Ecto neural progenitor cell (in vitro differentiated cells): ENCODE measurements around the gene SNF8.
"Not testable (repeated sequence)": the region's sequence is repeated elsewhere in the genome, so short reads cannot be mapped to it uniquely, and the experiment has no call there.

Experiments used
- DNase-seq: peaks from one replicate; pipeline ENCODE4 v3.0.0-alpha.2; 2018; ENCODE audit warnings: low spot score

SNF8 gene, protein sequence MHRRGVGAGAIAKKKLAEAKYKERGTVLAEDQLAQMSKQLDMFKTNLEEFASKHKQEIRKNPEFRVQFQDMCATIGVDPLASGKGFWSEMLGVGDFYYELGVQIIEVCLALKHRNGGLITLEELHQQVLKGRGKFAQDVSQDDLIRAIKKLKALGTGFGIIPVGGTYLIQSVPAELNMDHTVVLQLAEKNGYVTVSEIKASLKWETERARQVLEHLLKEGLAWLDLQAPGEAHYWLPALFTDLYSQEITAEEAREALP

DNA sequence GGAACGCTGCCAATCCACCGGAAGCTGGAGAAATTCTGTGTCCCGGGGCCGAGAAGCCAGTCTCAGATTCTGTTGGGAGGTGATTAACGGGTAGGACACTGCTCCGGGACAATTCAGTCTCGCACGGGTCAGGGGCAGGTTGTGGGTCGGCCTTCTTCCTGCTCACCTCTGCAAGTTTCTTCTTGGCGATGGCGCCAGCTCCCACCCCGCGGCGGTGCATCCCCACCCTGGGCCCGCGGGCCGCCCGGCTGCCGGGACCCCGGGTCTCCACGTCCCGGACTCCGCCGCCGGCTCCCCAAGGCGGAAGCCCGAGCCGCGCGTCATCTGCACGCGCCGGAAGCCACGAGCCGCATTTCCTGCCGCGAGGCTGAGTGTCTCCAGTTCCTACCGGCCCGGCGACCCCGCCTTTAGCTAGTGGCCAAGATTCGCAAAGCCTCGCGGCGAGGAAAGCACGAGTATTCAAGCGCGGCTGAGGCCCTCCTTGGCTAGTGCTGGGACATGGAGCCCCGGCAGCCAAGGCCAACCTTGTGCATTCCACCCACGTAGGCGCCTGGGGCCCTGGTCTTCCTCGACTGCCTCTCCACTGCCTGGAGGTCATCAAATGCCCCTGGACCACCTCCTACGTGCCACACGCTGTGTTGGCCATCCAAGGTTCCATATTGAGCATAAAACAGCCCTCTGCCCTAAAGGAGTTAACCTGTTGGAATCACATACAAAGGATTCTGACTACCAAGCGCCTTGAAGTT is at the start of gene SNF8:
TSS of gene SNF8 (minus strand) at position 328 of the 746 bp plus-strand sequence. CDS start at position 220, 108 bp downstream.
- DNase-seq = peak; percentile 99

DNA sequence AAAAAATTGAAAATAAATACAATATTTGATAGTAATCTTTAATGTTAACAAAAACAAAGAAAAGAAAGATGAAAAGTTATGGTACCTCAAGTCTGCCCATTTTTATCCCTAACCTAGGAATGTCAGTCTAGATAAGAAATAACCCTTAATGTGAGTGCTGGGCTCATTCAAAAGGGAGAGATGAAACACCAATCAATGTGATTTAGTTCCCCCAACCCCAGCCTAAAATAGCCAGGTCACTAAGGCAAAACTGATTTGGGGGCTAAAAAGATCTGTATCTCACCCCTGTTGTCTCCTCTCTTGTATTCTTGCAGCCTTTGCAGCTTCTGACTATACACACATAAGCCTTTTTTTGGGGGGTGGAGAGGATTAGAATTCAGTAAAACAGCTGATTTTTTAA is 49.3 kb upstream of the SNF8 start:
- DNase-seq = no peak

DNA sequence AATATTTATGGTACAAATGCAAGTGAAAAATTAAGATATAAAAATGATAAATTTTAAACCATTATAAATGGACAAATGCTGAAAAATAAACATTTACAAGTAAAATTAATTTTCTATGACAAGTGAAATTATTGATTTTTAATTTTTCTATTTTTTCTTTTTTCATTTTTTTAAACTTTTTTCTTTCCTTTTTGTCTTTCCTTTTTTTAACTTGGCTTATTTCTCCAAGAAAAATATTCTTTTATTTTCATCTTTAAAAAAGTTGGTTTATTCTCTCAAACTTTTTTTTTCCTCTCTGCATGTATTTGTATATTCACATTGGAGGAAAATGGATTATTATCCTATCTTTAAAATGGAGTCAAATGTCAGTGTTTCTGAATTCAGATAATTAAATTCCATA is 48.7 kb upstream of the SNF8 start:
- DNase-seq = no peak

DNA sequence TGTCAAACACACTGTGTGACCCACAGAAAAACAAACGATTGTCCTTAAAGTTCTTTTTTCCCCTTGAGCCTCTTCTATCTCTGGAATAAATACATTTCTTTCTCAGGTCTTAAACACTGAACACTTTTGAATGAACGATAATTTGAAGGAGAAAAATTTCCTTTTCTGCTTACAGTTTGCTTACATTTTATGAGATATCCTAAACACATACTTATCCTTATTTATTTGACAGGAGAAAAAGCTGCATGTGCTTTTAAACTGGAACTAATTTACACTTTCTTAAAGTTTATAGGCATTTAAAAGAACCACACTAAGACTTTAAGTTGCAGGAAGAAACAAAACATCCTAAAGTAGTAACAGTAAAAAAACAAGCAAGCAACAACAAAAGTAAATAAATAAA is 47.8 kb upstream of the SNF8 start:
- DNase-seq = no peak

DNA sequence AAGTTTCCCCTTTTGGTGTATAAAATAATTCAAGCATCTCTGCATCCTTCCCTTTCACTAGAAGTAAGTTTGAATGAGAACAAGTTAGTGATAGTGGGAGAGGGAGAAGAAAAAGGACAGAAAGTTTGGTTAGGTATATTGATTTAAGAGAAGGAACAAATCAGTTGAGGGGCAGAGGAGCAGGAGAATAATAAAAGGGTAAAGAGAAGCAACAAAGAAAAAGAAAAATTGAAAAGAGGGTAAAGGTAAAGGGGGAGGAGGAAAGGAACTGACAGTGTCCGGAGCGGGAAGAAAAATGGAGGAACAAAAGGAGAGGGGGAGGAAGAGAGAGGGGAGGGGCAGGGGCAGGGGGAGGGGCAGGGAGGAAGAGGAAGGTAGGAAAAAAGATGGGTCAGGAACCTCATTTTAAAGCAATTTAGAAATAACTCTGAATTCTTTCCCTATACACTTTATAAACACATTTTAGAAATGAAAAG is 46.3 kb upstream of the SNF8 start:
- DNase-seq = peak; percentile 50

DNA sequence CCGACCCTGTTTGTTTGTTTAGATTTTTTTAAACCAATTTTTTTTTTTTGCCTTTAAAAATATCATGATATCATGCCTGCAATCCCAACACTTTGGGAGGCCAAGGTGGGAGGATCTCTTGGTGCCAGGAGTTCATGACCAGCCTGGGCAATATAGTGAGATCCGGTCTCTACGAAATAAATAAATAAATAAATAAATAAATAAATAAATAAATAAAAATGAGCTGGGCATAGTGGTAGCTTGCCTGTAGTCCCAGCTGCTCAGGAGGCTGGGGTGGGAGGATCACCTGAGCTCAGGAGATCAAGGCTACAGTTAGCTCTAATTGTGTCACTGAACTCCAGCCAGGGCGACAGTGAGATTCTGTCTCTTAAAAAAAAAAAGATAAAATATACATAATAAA is 44.5 kb upstream of the SNF8 start:
- DNase-seq = peak; percentile 9

DNA sequence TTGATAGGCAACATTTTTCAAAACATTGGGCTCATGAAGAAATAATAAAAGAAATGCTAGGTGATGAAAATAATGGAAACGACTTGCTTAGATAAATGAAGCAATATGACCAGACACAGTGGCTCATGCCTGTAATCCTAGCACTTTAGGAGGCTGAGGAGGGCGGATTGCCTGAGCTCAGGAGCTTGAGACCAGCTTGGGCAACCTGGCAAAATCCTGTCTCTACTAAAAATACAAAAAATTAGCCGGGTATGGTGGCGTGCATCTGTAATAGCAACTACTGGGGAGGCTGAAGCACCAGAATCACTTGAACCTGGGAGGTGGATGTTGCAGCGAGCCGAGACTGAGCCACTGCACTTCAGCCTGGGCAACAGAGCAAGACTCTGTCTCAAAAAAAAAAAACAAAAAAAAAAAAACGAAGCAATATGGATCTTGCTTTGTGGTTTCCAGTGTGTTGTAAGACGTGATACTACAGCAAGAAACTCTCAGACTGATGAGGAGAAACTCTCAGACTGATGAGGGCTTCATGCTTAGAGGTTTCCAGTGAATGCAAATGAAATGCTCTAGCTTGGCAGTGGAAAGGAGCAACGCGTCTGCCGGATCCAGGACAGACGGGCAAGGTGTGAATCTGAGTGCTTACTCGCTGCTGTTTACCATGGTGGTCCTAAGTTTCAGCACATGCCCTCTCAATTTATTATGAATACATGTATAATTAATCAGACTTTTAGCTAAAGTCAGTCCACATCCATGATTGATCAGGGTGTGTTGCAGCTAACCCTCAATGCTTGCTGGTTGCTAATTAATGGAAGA is 41.0 kb upstream of the SNF8 start:
- DNase-seq = peak; percentile 36

DNA sequence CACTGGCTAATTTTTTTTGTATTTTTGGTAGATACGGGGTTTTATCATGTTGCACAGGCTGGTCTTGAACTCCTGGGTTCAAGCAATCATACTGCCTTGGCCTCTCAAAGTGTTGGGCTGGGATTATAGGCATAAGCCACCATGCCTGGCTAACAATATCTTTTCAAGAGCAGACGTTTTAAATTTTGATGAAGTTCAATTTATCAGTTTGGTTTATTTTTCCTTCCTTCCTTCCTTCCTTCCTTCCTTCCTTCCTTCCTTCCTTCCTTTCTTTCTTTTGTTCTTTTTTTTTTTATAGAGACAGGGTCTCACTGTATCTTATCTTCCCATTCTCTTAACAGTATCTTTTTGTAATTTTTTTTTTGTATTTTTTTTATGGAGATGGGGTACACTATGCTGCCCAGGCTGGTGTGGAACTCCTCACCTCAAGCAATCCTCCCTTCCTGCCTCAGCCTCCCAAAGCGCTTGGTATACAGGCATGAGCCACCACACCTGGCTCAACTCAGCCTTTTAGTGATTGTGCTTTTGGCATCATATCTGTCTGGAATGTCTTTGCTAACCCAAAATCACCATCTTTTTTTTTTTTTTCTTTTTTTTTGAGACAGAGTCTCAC is 37.4 kb upstream of the SNF8 start:
- DNase-seq = peak; percentile 10

DNA sequence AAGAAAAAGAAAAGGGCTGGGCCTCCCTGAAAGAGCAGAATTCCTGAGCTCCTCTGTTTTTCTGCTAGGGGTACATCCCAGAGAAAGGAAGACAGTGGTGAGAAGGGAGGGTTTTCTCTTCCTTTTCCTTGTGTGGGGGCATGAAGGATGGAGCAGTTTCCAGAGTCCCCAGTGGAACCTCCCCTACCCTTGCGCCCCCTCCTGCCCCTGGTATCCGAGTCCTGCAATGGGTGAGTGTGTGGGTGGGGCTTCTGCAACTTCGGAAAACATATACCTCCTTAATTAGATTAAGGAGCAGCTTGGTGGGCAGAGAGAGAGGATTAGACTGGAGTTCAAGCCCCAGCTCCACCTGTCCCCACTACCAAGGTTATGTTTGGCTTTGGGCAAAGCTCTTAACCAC is 29.2 kb upstream of the SNF8 start:
- DNase-seq = no peak

DNA sequence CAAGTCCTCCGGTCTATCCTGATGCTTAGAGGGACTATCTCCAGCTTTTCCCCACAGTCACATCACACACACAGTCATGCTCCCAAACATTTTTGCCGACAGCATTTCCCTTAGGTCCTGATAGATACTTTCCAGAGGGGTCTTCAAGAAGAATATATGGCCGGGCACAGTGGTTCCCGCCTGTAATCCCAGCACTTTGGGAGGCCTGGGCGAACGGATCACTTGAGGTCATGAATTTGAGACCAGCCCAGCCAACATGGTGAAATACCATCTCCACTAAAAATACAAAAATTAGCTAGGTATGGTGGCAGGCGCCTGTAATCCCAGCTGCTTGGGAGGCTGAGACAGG is 28.1 kb upstream of the SNF8 start:
- no peak for DNase-seq

DNA sequence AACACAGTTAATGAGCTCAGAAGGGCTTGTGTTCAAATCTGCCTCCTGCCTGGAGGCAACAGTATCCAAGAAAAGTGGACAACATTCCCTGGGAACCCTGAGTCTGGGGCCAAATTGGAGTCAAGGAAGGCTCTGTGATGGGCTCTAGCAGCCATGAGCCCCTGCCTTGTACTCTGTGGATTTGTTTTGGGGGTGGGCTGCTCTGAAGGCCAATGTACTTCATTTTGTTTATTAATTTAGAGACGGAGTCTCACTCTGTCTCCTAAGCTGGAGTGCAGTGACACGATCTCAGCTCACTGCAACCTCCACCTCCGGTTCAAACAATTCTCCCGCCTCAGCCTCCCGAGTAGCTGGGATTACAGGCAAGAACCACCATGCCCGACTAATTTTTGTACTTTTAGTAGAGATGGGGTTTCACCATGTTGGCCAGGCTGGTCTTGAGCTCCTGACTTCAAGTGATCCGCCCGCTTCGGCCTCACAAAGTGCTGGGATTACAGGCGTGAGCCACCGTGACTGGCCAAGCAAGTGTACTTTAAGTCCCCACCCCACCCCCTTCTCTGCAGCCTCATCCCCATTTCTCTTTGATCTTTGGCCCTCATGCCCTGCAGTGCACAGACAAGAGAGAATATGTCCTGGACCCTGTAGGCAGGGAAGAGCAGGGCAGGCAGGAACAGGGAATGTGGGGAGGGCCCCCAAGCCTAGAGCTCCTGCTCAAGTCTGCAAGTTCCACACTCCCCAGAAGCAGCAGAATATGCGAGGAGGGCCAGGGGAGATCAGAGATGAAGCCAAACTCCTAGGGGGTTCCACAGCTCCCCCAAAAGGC is 26.4 kb upstream of the SNF8 start:
- peak; percentile 74 for DNase-seq

DNA sequence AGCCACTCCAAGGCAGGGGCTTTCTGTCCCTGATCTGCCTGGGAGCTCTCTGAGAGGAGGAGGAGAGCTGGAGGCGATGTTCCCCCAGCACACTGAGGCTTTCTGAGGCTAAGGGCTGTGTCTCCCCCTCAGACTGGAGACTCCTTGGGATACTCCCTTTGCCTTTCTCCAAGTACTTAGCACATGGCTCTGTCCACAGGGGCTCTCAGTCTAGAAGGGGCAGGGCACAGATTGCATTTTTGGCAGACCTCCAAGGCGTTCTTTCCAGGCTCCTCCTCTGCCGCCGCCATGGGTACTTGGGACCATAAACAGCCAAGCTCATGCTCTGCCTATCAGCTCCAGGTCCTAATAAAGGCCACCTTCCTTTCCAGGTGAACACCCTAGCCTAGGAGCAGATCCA is 25.6 kb upstream of the SNF8 start:
- DNase-seq = no peak

DNA sequence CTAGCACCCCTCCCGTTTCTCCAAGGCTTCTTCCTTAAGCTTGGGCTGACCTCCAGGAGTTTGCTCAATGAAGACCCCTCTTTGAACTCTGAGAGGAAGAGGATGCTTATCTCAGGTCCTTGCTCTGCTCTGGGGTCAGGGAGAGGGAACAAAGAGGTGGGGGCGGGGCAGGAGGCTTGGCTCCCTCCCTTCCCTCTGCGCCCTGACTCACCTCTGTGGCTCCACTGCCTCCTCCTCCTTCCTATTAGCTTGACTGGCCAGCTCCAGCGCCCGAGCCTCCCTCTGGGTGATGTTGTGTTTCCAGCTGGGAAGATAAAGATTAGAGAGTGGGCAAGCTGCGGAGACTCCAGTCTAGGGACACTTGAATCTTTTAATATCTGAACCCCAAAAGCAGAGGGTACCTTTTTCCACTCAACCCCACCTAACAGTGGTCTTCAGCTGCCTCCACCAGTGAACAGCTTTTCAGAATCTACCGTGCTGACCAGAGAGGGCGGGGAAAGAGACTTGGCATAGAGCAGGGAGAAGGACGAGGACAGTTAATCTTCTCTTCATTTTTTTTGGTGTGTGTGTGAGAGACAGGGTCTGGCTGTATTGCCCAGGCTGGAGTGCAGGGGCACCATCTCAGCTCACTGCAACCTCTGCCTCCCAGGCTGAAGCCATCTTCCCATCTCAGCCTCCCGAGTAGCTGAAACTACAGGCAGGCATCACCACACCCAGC is 17.0 kb upstream of the SNF8 start:
- peak; percentile 74 for DNase-seq

DNA sequence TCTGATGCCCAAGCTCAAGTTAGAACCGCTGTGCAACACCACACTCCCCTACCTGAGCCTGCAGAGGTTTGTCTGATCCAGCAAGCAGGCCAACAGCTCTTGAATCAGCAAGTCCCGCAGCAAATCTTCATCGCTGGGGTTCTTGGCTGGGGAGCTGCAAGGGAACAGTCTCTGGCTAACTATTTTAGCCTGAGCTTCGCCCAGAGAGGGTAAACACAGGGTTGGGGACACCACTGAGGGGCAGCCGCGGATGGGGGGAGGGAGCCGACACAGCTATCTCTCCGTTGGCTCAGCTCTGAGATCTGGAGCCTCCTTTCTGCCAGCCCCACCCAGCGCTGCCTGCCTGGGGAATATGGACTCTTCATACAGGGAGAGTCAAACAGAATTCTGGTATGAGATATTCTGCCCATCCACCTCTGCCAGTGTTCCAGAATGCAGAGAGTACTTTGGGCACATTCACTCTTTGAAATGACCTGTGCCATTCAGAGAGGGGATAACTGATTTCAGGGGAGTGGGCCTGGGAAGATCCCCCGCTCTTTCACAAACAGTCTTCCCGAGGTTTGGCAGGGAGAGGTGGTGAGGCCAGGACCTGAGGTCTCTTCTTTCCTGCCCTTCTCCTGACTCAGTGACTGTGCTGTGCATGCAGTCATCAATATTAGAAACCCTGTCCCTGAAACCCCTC is 16.3 kb upstream of the SNF8 start:
- DNase-seq = peak; percentile 61

DNA sequence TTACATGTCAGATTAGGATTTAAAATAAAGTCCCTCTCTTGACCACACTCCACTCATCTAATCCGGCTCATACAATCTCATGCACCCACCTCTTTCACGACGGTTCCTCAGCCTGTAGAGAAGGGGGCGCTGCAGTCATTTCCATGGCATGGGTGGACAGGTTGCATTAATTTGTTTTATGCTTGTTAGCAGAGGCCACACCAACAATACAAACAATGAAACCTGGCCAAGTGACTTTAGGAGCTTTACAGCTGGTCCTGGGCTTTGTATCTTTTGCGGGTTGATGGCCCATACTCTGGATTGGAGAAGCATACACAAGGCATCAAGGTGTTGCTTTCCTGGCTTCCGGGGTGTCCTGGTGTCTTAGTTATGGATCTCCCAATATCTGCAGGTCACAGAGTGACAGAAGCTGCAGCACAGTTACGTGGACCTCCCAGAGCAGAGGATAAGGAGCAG is 9.7 kb upstream of the SNF8 start:
- peak; percentile 72 for DNase-seq

DNA sequence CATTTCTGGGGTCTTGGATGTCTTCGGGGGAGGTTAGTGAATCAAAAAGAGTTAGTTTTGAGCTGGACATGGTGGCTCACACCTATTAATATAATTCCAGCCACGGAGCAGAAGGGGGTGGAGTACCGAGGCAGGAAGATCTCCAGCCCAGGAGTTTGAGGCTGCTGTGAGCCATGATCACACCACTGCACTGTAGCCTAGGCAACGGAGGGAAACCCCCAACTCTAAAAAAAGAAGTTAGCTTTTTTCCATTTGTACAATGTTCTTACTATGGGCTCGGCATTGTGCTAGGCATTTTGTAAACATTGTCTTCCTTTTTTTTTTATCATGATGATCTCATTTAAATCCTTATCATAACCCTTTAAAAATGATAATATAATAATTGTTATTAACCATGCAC is 8.3 kb upstream of the SNF8 start:
- no peak for DNase-seq

DNA sequence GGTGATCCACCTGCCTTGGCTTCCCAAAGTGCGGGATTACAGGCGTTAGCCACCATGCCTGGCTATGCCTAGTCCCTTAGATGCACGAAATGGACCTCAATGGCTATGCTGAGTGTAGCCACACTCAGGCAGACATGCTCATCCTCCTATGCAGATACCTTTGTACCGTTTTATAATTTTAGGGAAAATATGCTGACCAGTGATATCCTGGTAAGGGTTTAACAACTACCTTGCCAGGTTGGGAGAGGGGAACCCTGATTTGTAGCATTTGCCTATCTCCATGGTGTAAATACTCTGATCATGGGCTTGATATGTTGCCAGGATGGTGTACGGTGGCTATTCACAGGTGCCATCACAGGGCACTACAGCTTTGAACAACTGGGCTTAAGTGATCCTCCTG is 6.9 kb upstream of the SNF8 start:
- DNase-seq = no peak

DNA sequence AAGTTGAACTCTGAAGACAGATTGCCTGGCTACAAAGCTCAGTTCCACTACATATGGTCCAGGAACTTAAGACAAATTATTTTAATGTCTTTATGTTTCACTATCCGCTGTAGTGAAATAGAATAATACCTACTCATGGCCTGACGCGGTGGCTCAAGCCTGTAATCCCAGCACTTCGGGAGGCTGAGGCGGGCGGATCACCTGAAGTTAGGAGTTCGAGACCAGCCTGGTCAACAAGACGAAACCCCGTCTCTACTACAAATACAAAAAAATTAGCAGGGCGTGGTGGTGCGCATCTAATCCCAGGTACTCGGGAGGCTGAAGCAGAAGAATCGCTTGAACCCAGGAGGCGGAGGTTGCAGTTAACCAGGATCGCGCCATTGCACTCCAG is 614 bp upstream of the SNF8 start:
- DNase-seq = not testable (repeated sequence)

DNA sequence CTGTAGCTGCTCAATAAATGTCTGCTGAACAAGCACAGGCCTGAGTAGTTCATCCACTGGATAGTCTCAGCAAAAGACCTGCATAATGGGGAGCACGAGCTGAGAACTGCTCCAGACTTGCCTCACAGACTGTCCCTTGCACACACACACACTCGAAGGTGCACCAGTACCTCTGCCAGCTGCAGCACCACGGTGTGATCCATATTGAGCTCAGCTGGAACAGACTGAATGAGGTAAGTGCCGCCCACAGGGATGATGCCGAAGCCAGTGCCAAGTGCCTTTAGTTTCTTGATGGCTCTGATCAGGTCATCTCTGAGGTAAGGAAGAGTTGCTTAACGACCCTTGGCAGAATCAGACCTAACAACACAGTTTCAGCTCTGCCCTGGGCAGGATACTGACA is 11.6 kb downstream of the SNF8 start:
- no peak for DNase-seq

DNA sequence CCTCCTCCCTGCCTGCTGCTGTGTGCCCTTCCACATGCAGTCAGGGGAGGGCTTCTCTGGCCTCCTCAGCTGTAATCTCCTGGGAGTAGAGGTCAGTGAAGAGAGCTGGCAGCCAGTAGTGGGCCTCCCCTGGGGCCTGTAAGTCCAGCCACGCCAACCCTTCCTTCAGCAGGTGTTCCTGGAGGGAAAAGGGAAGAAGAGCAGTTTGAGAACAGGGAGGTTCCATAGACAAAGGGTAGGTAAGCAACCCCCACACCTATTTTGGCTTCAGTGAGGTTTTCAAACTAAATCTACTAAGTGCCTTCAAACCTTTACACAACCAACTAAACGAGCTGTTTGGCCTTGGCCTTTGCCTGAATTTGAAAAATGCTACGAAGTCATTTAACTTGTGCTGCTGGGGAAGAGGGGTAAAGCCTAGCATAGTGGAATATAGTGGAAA is 14.2 kb downstream of the SNF8 start:
- DNase-seq = no peak
